MCF 10A (cell line): Measurements from ENCODE around the gene MRPL43. TPM values are rescaled to one million over a fixed set of nuclear protein-coding genes. Genes with fewer than 3 reads are reported as not detected.

Experiments
- BruUV-seq: library from RNA; stranded (reverse); fragments of 400-500 nt; replicated peaks from 2 replicates; lab custom pipeline; 2021; lab: Mats Ljungman, UMichigan
- CTCF ChIA-PET: fragments of 300-600 bp; sonication (Branson Sonifier 250); formaldehyde crosslinking; extraction: SDS; loops from one replicate; lab custom pipeline; 2021; ENCODE audit warnings: antibody characterized with exemption, inconsistent platforms; lab: Yijun Ruan, JAX
- POLR2A ChIA-PET: fragments of 300-600, 350-650 bp; sonication (Branson Sonifier 250); formaldehyde crosslinking; extraction: SDS; loops from one replicate; lab custom pipeline; 2020; ENCODE audit warnings: antibody characterized with exemption, inconsistent platforms; lab: Yijun Ruan, JAX
- DNase-seq: peaks from one replicate; pipeline ENCODE4 v3.0.0-alpha.2; 2018; ENCODE audit not compliant: unreplicated experiment
- H3K27ac Mint-ChIP-seq: one replicate; pipeline ENCODE4 v1.8.0; 2022; ENCODE audit warnings: mild to moderate bottlenecking, low read depth, mixed read lengths; ENCODE audit not compliant: unreplicated experiment
- H3K27me3 Mint-ChIP-seq: one replicate; pipeline ENCODE4 v1.8.0; 2022; ENCODE audit warnings: mixed read lengths; ENCODE audit not compliant: insufficient read depth, unreplicated experiment
- H3K36me3 Mint-ChIP-seq: one replicate; pipeline ENCODE4 v1.8.0; 2022; ENCODE audit warnings: mild to moderate bottlenecking, moderate library complexity, mixed read lengths; ENCODE audit not compliant: insufficient read depth, unreplicated experiment
- H3K4me1 Mint-ChIP-seq: one replicate; pipeline ENCODE4 v1.8.0; 2022; ENCODE audit warnings: mixed read lengths; ENCODE audit not compliant: insufficient read depth, unreplicated experiment
- H3K4me3 Mint-ChIP-seq: one replicate; pipeline ENCODE4 v1.8.0; 2022; ENCODE audit warnings: mild to moderate bottlenecking, moderate library complexity, mixed read lengths; ENCODE audit not compliant: unreplicated experiment
- H3K9me3 Mint-ChIP-seq: one replicate; pipeline ENCODE4 v1.8.0; 2022; ENCODE audit warnings: mixed read lengths; ENCODE audit not compliant: unreplicated experiment
- intact Hi-C: fragments of 100-400 bp; cut with micrococcal nuclease; formaldehyde crosslinking; loops from 2 replicates; pipeline ENCODE4 v1.14.1; 2022
- total RNA-seq: library from RNA; stranded (reverse); gene quantifications from 2 replicates; pipeline ENCODE4 v1.2.3, GENCODE V29; 2022
- TF ChIP-seq, protein P1 (sequence below): fragments of 200-600 bp; IDR thresholded peaks from one replicate; pipeline ENCODE4 v1.8.0; 2022; ENCODE audit warnings: antibody characterized with exemption, mild to moderate bottlenecking; ENCODE audit not compliant: unreplicated experiment

The MRPL43 gene
- total RNA-seq, 1 experiment from 2014 or later: 64.8 TPM

DNA sequence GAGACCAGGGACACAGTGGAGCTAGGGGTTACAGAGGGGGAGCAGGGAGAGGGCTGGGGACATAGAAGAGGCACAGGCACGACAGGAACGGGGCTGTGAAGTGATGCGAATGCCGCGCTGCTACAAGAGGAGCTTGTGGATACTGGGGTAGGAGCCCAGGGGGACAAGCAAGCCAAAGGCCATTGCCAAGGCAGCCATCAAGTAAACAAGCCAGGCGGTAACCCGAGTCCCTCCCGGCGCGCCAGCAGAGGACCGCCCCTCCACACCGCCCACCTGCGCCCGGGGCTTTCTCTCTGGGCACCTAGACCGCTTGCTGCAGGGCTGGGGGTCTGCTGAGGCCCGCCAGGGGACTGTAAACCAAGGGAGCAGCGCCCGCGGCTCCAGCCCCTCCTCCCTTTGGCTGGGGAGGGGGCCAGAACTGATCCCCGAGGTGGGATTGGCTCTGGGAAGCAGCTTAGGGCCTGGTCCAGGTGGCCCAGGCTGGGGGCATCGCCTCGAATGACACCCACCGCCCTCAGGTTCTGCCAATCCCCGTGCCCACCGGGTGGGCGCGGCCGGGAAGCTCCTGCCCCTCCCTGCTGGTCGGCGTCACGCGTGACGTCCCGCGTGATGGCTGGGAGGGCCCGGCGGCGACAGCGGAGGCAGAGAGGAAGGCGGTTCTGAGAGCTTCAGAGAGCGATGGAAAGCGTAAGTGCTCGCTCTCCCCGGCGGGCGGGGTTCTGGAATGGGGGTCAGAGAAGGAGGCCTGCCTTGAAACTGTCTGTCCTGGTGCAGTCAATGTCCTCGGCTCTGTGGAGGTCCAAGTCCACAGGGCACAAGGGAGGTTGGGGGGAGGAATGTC is 44.7 kb upstream of the MRPL43 start:
- H3K9me3 Mint-ChIP-seq: no peaks in the 10 kb centered on the region
- TF ChIP-seq, protein P1, sequence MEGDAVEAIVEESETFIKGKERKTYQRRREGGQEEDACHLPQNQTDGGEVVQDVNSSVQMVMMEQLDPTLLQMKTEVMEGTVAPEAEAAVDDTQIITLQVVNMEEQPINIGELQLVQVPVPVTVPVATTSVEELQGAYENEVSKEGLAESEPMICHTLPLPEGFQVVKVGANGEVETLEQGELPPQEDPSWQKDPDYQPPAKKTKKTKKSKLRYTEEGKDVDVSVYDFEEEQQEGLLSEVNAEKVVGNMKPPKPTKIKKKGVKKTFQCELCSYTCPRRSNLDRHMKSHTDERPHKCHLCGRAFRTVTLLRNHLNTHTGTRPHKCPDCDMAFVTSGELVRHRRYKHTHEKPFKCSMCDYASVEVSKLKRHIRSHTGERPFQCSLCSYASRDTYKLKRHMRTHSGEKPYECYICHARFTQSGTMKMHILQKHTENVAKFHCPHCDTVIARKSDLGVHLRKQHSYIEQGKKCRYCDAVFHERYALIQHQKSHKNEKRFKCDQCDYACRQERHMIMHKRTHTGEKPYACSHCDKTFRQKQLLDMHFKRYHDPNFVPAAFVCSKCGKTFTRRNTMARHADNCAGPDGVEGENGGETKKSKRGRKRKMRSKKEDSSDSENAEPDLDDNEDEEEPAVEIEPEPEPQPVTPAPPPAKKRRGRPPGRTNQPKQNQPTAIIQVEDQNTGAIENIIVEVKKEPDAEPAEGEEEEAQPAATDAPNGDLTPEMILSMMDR: no peak
- peak overlapping the region; percentile 94 for H3K27ac Mint-ChIP-seq
- H3K27me3 Mint-ChIP-seq: no peaks in the 10 kb centered on the region
- H3K36me3 Mint-ChIP-seq: peaks cover 9% of the 10 kb centered on the region
- H3K4me1 Mint-ChIP-seq: peaks cover 31% of the 10 kb centered on the region
- intact Hi-C loops: loop anchor here (5.0 kb wide), 1 partner anchor 35 kb away; no protein-coding TSS in a partner anchor
- DNase-seq: no peak
- ChIA-PET POLR2A (interaction anchor here (0.5 to 4.4 kb wide), 14 partner anchors 10 to 1258 kb away, joined by 3 to 82 read pairs (median 6); partner anchors contain the start of genes KAZALD1, LZTS2, MRPL43 and SCD), CTCF (interaction anchor here (0.7 to 4.0 kb wide), 11 partner anchors 10 to 111 kb away, joined by 3 to 32 read pairs (median 6); no protein-coding TSS in a partner anchor)
- peak overlapping the region; percentile 93 for H3K4me3 Mint-ChIP-seq
- no TSS peak for BruUV-seq

DNA sequence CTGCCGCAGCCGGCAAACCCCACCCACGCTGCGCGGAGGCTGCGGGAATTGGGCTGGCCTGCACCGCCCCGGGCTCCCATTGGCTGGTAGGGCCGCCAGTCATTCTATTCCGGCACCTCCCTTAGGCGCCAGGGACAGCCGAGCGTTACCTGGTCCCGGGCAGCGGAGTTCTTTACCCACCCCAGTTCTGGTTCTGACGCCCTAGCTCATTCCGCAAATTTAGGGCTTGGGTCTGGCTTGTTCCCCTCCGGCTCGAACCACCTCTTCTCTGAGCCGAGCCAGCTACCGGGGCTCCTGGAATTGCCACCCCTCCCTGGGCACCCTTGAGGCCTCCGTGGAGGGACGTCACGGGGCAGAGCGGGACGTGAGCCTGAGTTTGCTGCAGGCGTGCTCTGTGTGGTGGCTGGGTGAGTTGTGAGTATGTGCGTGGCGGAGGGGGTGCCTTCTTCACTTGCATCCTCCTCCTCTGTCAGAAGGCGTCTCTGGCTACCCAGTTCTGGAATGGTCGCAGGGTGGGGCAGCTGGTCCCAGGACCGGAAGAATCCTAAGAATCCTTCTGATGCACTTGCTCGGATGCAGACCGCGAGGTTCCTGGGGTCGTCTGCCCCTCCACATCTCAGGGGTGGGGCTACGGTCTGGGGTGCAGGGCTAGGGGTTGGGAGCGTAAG is 44.0 kb upstream of the MRPL43 start, which contains the start of the genes PDZD7 and SFXN3:
Gene PDZD7 (minus strand): TSS at position 2 of the 668 bp plus-strand sequence. CDS start 910 bp downstream, outside the sequence.
Gene SFXN3 (plus strand): TSS at position 107 of the 668 bp plus-strand sequence. CDS start 3,461 bp downstream, outside the sequence.
- no peaks in the 10 kb centered on the region for H3K27me3 Mint-ChIP-seq
- intact Hi-C loops: loop anchor here (5.0 kb wide), 1 partner anchor 36 kb away; no protein-coding TSS in a partner anchor

DNA sequence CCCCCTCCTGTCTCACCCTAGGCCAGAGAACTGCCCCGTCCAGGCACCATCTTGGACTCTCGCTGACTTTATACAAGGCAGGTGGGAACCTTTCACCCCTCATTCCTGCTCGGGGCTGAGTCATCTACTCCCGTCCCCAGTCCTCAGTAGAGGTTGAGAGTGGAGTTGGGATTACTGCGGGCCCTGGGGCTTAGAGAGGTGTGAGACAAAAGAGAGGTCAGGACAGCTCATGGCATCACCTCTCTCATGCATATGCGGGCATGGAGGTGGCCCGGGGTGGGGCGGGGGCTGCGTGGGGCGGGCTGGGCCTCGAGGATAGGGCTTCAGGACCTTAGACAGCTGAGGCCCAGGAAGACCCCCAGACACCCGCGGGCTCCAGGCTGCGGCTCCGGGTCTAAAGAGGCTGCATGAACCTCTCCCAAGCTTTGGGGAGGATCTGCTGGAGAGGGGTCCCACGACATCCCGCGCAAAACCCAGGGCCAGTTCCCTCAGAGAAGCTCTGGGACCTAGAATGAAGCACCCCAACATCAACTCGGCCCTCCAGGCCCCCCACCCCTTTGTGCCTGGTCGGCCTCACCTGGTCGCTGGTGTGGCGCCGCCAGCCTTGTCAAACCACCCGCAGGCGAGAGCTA is 43.3 kb upstream of the MRPL43 start:
- Mint-ChIP-seq H3K36me3 (peaks cover 7% of the 10 kb centered on the region), H3K27me3 (no peaks in the 10 kb centered on the region), H3K4me3 (peak overlapping the region; percentile 93), H3K4me1 (peaks cover 31% of the 10 kb centered on the region), H3K9me3 (no peaks in the 10 kb centered on the region), H3K27ac (peak overlapping the region; percentile 94)
- BruUV-seq: no TSS peak
- TF ChIP-seq, protein P1: no peak
- ChIA-PET CTCF (interaction anchor here (0.6 to 4.0 kb wide), 11 partner anchors 11 to 748 kb away, joined by 3 to 32 read pairs (median 5); no protein-coding TSS in a partner anchor), POLR2A (interaction anchor here (0.6 to 4.4 kb wide), 15 partner anchors 9 to 1421 kb away, joined by 3 to 82 read pairs (median 4); partner anchors contain the start of genes KAZALD1 and LZTS2)
- intact Hi-C loops: loop anchor here (5.0 kb wide), 1 partner anchor 37 kb away; no protein-coding TSS in a partner anchor
- DNase-seq: no peak

More for the DNA sequence above, 44.0 kb upstream of the MRPL43 start, which contains the start of the genes PDZD7 and SFXN3:
- H3K36me3 Mint-ChIP-seq: peaks cover 7% of the 10 kb centered on the region
- H3K4me3 Mint-ChIP-seq: peak within 1 kb of the TSS; percentile 93
- ChIA-PET CTCF (interaction anchor here (0.6 to 4.0 kb wide), 13 partner anchors 10 to 749 kb away, joined by 3 to 32 read pairs (median 5); no protein-coding TSS in a partner anchor), POLR2A (interaction anchor here (0.5 to 4.4 kb wide), 21 partner anchors 10 to 1421 kb away, joined by 3 to 82 read pairs (median 4); partner anchors contain the start of genes KAZALD1, LZTS2, MRPL43 and SCD)
- H3K4me1 Mint-ChIP-seq: peaks cover 31% of the 10 kb centered on the region
- H3K27ac Mint-ChIP-seq: peak within 1 kb of the TSS; percentile 94
- TF ChIP-seq, protein P1: no peak
- no peaks in the 10 kb centered on the region for H3K9me3 Mint-ChIP-seq
- no TSS peak for BruUV-seq
- DNase-seq: peak; percentile 89
